ENCODE data around the gene CYP4F3.
A peak's percentile ranks its signal among the peaks of the same experiment; 100 is the strongest.
"Not testable (repeated sequence)": the region's sequence is repeated elsewhere in the genome, so short reads cannot be mapped to it uniquely, and the experiment has no call there.

Gene CYP4F3

GRCh38 chr19:15651791-15652190, 11.1 kb downstream of the CYP4F3 start:
- in situ Hi-C loops (cut with MboI; ENCODE audit: low pct_unique_long_range_greater_than_20kb, low sequenced_read_pairs): no loop called here
- DNase-seq: no peak

DNA sequence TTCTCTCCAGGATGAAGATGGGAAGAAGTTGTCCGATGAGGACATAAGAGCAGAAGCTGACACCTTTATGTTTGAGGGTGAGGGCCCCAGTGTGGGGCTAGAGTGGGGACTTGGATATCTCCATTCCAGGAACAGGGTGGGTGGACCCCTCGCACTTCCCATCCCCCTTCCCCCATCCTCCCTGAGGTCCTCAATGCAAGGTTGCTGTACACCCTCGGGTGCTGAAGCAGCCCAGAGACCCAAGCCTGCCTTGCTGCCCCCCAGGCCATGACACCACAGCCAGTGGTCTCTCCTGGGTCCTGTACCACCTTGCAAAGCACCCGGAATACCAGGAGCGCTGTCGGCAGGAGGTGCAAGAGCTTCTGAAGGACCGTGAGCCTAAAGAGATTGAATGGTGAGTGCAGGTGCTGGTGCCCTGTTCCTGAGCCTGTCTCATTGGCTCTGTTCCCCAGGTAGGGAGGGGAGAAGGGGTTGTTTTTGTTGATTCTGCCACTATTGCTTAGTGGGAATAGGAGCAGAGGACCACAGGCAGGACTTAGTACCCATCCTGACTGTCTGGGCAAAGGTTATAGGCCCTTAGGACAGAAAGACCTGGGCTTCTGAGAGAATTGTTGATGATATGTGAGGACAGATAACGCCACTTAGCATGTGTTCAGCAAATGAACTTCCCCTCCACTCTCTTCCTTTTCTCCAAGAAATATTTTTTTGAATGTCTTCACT, 12.0 kb downstream of the CYP4F3 start:
- no peak for DNase-seq
- in situ Hi-C loops (cut with MboI; ENCODE audit: low pct_unique_long_range_greater_than_20kb, low sequenced_read_pairs): no loop called here

DNA sequence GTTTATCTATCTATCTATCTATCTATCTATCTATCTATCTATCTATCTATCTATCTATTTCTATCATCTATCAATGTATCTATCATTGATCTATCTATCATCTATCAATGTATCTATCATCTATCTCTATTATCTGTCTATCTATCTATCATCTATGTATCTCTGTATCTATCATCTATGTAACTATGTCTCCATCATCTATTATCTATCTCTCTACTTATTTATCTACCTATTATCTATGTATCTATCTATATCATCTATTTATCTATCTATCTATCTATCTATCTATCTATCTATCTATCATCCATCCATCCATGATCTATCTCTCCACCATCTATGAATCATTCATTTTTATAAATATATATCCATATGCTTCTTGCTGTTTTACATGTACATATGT, 15.8 kb downstream of the CYP4F3 start:
- DNase-seq: no peak
- in situ Hi-C loops (cut with MboI; ENCODE audit: low pct_unique_long_range_greater_than_20kb, low sequenced_read_pairs): no loop called here

GRCh38 chr19:15663247-15663646, 22.6 kb downstream of the CYP4F3 start:
- no peak for DNase-seq
- in situ Hi-C loops (cut with MboI; ENCODE audit: low pct_unique_long_range_greater_than_20kb, low sequenced_read_pairs): no loop called here

DNA sequence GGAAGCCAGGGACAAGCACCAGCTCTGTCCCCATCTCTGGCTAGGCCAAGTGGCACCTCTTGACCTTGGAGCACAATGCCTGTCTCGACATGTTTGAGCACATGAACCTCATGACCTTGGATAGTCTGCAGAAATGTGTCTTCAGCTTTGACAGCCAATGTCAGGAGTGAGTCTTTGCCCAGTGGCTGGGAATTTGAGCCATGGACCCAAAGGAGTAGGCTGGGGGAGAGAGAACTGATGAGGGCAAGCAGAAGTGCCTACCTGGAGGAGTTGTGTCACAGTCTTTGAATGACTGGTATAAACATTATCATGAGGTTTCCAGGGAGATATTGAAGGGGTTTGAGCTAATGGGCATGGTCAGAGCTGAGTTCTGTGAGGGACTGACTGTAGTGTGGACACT, 25.5 kb downstream of the CYP4F3 start:
- no peak for DNase-seq
- in situ Hi-C loops (cut with MboI; ENCODE audit: low pct_unique_long_range_greater_than_20kb, low sequenced_read_pairs): no loop called here

DNA sequence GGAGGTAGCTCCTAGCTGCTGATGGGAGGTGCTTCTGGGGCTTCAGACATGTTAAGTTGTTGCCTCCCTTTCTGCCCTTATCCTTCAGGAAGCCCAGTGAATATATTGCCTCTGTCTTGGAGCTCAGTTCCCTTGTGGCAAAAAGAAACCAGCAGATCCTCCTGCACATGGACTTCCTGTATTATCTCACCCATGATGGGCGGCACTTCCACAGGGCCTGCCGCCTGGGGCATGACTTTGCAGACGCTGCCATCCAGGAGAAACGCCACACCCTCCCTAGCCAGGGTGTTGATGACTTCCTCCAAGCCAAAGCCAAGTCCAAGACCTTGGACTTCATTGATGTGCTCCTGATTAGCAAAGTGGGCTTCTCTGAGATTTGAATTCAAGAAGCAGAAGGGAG, 26.2 kb downstream of the CYP4F3 start:
- DNase-seq: peak; percentile 18
- in situ Hi-C loops (cut with MboI; ENCODE audit: low pct_unique_long_range_greater_than_20kb, low sequenced_read_pairs): no loop called here

DNA sequence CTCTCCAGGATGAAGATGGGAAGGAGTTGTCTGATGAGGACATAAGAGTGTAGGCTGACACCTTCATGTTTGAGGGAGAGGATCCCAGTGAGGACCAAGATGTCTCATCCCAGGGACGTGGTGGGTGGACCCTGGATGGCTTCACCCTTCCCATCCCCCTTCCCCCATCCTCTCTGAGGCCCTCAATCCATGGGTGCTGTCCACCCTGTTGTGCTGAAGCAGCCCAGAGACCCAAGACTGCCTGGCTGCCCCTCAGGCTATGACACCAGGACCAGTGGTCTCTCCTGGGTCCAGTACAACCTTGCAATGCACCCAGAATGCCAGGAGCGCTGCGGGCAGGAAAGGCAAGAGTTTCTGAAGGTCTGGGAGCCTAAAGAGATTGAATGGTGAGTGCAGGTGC, 28.7 kb downstream of the CYP4F3 start:
- in situ Hi-C loops (cut with MboI; ENCODE audit: low pct_unique_long_range_greater_than_20kb, low sequenced_read_pairs): no loop called here

GRCh38 chr19:15669891-15670290, 29.2 kb downstream of the CYP4F3 start:
- DNase-seq: no peak
- in situ Hi-C loops (cut with MboI; ENCODE audit: low pct_unique_long_range_greater_than_20kb, low sequenced_read_pairs): loop anchor here (5.0 kb wide), 1 partner anchor 107 kb away; no protein-coding TSS in a partner anchor

More for the DNA sequence above, 28.7 kb downstream of the CYP4F3 start:
- no peak for DNase-seq

GRCh38 chr19:15671237-15671821, 30.6 kb downstream of the CYP4F3 start:
- in situ Hi-C loops (cut with MboI; ENCODE audit: low pct_unique_long_range_greater_than_20kb, low sequenced_read_pairs): loop anchor here (5.0 kb wide), 1 partner anchor 106 kb away; no protein-coding TSS in a partner anchor

GRCh38 chr19:15671891-15672579, 31.3 kb downstream of the CYP4F3 start:
- in situ Hi-C loops (cut with MboI; ENCODE audit: low pct_unique_long_range_greater_than_20kb, low sequenced_read_pairs): loop anchor here (5.0 kb wide), 1 partner anchor 105 kb away; no protein-coding TSS in a partner anchor
- DNase-seq: no peak

More at GRCh38 chr19:15671237-15671821, 30.6 kb downstream of the CYP4F3 start:
- no peak for DNase-seq

DNA sequence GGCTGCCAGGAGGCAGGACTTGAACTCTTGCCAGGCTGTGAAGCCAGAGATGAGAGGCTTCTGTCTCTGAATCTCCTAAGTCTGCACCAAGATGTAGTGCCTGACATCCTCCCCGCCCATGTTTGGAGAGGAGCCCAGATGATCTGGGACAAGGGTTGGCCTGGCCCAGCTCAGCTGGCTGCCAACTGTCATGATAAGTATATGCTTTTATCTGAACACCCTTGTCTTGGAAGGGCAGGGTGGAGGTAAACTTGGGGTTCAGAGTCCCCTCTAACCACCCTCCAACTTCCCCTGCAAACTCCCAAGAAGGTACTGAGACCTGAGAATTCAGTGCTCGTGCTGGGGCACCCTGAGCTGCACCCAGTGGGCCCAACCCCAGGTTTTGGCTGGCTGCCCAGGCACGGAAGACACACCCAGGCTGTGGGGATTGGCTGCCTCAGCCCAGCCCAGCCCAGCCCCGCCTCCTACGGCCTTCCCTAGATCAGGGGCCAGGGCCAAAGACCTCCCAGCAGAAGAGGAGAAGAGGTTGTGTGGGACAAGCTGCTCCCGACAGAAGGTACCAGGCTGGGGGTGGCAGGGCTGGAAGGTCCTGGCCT, 32.0 kb downstream of the CYP4F3 start, which contains the start of gene CYP4F12:
TSS of gene CYP4F12 (plus strand) at position 508 of the 596 bp plus-strand sequence. CDS start 443 bp downstream, outside the sequence.
- DNase-seq: peak; percentile 7
- in situ Hi-C loops (cut with MboI; ENCODE audit: low pct_unique_long_range_greater_than_20kb, low sequenced_read_pairs): loop anchor here (5.0 kb wide), 1 partner anchor 105 kb away; no protein-coding TSS in a partner anchor

DNA sequence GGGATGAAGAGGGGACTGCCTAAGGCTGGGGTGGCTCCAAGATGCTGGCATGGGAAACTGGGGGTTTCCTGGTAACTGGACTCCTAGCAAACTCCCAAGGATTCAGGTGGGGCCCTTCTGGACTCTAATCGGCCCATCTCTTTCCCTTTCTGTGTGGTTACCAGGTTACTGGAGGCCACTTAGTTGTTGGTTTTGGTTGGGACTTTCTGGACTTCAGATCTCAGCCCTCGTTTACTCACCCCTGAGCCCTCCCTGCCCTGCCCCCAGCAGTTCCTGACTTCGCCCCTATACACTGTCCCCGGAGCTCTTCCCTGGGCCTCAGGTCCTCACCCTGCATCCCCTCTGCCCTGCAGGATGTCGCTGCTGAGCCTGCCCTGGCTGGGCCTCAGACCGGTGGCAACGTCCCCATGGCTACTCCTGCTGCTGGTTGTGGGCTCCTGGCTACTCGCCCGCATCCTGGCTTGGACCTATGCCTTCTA, 32.5 kb downstream of the CYP4F3 start:
- in situ Hi-C loops (cut with MboI; ENCODE audit: low pct_unique_long_range_greater_than_20kb, low sequenced_read_pairs): loop anchor here (5.0 kb wide), 1 partner anchor 104 kb away; no protein-coding TSS in a partner anchor
- no peak for DNase-seq

- in situ Hi-C loops (cut with MboI; ENCODE audit: low pct_unique_long_range_greater_than_20kb, low sequenced_read_pairs): no loop called here
- no peak for DNase-seq
Observed at GRCh38 chr19:15675560-15675959, 34.9 kb downstream of the CYP4F3 start.

DNA sequence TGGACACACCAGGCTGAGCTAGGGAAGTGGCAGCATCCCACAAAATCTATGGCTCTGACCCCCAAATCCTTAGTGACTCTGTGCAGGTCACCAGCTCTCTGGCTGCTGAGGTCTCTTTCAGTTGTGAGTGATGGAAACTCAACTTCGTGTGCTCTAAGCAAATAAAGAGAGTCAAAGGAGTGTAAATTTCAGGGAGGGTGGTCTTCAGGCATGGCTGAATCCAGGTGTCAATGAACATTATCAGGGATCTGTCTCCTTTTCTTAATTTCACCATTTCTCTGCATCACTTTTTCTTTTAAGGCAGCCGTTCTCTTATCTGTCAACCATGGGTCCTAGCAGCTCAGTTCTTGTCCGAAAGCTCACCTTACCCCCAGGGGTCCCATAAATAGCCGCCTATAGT, 38.4 kb downstream of the CYP4F3 start:
- DNase-seq: no peak
- in situ Hi-C loops (cut with MboI; ENCODE audit: low pct_unique_long_range_greater_than_20kb, low sequenced_read_pairs): no loop called here

- in situ Hi-C loops (cut with MboI; ENCODE audit: low pct_unique_long_range_greater_than_20kb, low sequenced_read_pairs): not testable (repeated sequence)
Observed at GRCh38 chr19:15679865-15680264, 39.2 kb downstream of the CYP4F3 start.

DNA sequence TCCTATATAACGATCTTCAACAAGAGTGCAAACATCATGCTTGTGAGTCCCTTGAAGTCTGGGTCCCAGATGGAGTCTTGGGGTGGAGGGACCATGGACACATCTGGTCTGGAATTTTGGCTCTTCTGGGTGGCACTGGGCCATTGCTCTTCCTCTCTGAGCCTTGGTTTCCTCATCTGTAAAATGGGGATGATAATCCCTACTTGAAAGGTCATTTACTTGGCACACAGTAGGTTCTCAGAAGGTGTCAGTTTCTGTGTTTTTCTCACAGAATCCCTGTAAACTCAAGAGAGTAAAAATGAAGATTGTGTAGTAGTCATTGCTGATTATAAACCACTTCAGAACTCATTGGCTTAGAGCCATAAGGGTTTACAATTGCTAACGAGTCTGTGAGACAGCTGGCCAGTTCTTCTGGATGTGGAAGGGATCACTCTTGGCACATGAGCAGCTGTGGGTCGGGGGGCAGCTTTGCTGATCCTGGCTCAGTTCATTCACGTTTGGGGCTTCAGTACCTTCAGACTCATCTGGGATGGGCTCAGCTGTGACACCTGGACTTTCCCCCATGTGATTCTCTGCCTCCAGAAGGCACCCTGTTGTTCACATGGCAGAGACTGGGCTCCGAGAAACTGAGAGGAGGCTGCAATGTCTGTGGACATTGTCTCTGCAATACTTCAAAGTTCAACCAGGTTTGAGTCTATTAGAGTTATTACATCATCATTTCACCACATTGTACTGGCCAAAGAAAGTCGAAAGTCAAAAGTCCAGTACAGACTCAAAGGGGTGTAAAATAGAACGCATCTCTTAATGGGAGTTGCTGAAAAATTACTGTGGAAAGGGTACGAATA, 40.0 kb downstream of the CYP4F3 start:
- in situ Hi-C loops (cut with MboI; ENCODE audit: low pct_unique_long_range_greater_than_20kb, low sequenced_read_pairs): no loop called here
- no peak for DNase-seq

More at GRCh38 chr19:15679865-15680264, 39.2 kb downstream of the CYP4F3 start:
- not testable (repeated sequence) for DNase-seq

GRCh38 chr19:15683411-15683810, 42.7 kb downstream of the CYP4F3 start:
- no peak for DNase-seq
- in situ Hi-C loops (cut with MboI; ENCODE audit: low pct_unique_long_range_greater_than_20kb, low sequenced_read_pairs): no loop called here

GRCh38 chr19:15684828-15685227, 44.1 kb downstream of the CYP4F3 start:
- no peak for DNase-seq
- in situ Hi-C loops (cut with MboI; ENCODE audit: low pct_unique_long_range_greater_than_20kb, low sequenced_read_pairs): no loop called here

Measured in KBM-7 (cell line).